Mesendoderm (in vitro differentiated cells): ENCODE data around the gene SLC12A7.

Experiments used
- DNase-seq: peaks from one replicate; pipeline ENCODE4 v3.0.0; 2013
- H2AK5ac ChIP-seq: 2 replicates; pipeline ENCODE4 v1.6.1; 2013; ENCODE audit warnings: low read length, inconsistent platforms
- H2BK120ac ChIP-seq: 2 replicates; pipeline ENCODE4 v1.6.1; 2013; ENCODE audit warnings: low read depth, mild to moderate bottlenecking, low read length, moderate library complexity, mixed read lengths
- H2BK15ac ChIP-seq: replicated peaks from 2 replicates; pipeline ENCODE4 v1.6.1; 2013; ENCODE audit warnings: low read depth, mild to moderate bottlenecking, moderate library complexity
- H2BK5ac ChIP-seq: 2 replicates; pipeline ENCODE4 v1.6.1; 2013; ENCODE audit warnings: low read length, inconsistent platforms
- H3K18ac ChIP-seq: 2 replicates; pipeline ENCODE4 v1.6.1; 2013; ENCODE audit warnings: mild to moderate bottlenecking, low read length, mixed read lengths
- H3K23ac ChIP-seq: one replicate; pipeline ENCODE4 v1.6.1; 2013; ENCODE audit warnings: low read length
- H3K27ac ChIP-seq: 2 replicates; pipeline ENCODE4 v1.5.1; 2013; ENCODE audit warnings: low read depth, mild to moderate bottlenecking, inconsistent platforms, low read length, moderate library complexity
- H3K27me3 ChIP-seq: 2 replicates; pipeline ENCODE4 v1.6.1; 2013; ENCODE audit warnings: low read length, control low read depth, mild to moderate bottlenecking, inconsistent platforms; ENCODE audit not compliant: insufficient read depth, poor library complexity
- H3K36me3 ChIP-seq: 2 replicates; pipeline ENCODE4 v1.6.1; 2013; ENCODE audit warnings: low read length, inconsistent platforms; ENCODE audit not compliant: control insufficient read depth, insufficient read depth
- H3K4ac ChIP-seq: one replicate; pipeline ENCODE4 v1.6.1; 2013; ENCODE audit warnings: low read depth, mild to moderate bottlenecking, low read length, moderate library complexity
- H3K4me1 ChIP-seq: 2 replicates; pipeline ENCODE4 v1.6.1; 2013; ENCODE audit warnings: low read depth, low read length, inconsistent platforms; ENCODE audit not compliant: control insufficient read depth
- H3K4me2 ChIP-seq: 2 replicates; pipeline ENCODE4 v1.6.1; 2013; ENCODE audit warnings: low read length
- H3K4me3 ChIP-seq: 2 replicates; pipeline ENCODE4 v1.5.1; 2013; ENCODE audit warnings: mild to moderate bottlenecking, low read length
- H3K56ac ChIP-seq: one replicate; pipeline ENCODE4 v1.6.1; 2013; ENCODE audit warnings: low read length
- H3K79me1 ChIP-seq: 2 replicates; pipeline ENCODE4 v1.6.1; 2013; ENCODE audit warnings: low read length, inconsistent platforms
- H3K79me2 ChIP-seq: 2 replicates; pipeline ENCODE4 v1.6.1; 2013; ENCODE audit warnings: mild to moderate bottlenecking, low read length; ENCODE audit not compliant: control insufficient read depth, insufficient read depth
- H3K9ac ChIP-seq: 2 replicates; pipeline ENCODE4 v1.6.1; 2013; ENCODE audit warnings: low read length, inconsistent platforms
- H4K5ac ChIP-seq: one replicate; pipeline ENCODE4 v1.6.1; 2013; ENCODE audit warnings: low read length
- H4K8ac ChIP-seq: one replicate; pipeline ENCODE4 v1.6.1; 2013; ENCODE audit warnings: low read depth, mild to moderate bottlenecking, control low read depth, low read length, moderate library complexity
- WGBS: extraction: QIAGEN DNeasy Blood & Tissue Kit; methylation state at CpG from one replicate; pipeline ENCODE4 v1.1.7; 2013; ENCODE audit warnings: low lambda C conversion rate, missing lambda C conversion rate; ENCODE audit not compliant: insufficient coverage; ENCODE audit errors: extremely low coverage; 5-methylcytosine and 5-hydroxymethylcytosine counted together

The SLC12A7 gene

DNA sequence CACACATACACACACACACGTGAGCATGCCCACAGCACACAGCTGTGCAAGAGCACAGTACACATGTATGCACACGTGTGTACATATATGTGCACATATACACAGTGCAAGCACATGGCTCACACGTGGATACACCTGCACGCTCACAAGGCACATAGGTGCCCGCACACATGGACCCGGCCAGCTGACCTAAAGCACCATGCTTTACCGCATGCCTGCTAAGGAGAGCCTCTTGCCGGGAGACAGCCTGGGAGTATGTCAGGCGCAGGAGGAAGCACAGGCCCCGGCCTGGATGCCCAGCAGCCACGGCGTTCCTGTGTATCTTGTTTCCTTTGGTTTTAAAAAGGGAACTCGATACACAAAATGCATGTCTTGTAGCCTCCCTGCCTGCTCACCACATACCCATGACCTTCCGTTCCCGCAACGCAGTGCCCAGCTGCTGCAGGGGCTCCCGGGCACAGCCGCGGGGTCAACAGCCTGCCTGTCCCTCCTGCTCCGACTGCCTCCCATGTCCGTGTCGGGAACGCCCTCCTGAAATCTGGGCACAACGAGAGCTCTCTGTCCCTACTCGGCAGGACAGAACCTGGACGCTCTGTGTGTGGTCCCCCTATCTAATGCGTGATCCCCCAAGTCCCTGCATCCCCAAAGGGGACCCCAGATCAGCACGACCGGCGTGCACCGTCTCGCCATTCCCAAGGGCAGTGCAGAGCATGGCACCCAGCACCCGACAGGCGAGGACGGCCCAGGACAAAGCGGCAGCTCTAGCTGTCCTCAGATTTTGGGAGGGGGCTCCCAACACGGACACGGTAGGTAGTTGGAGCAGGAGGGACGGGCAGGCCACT lies 3.6 kb downstream of the SLC12A7 start:
- H3K36me3 ChIP-seq, result no peaks in the 10 kb centered on the region
- H3K27ac ChIP-seq, result no peak overlapping the region
- H3K18ac ChIP-seq, result no peak overlapping the region
- no peak for DNase-seq
- H4K5ac ChIP-seq, result no peak overlapping the region
- H3K27me3 ChIP-seq, result no peaks in the 10 kb centered on the region
- no peak overlapping the region for H4K8ac ChIP-seq
- H2BK15ac ChIP-seq, result no peak overlapping the region
- WGBS, result no CpG with 5 or more reads among the region's 39 CpGs
- H3K4me2 ChIP-seq, result no peak overlapping the region
- H3K56ac ChIP-seq, result peak overlapping the region; percentile 25
- H3K4me1 ChIP-seq, result no peaks in the 10 kb centered on the region
- no peak overlapping the region for H3K4ac ChIP-seq
- H2BK5ac ChIP-seq, result no peak overlapping the region
- H3K79me2 ChIP-seq, result peaks cover 13% of the 10 kb centered on the region
- no peak overlapping the region for H3K9ac ChIP-seq
- no peak overlapping the region for H3K23ac ChIP-seq
- no peak overlapping the region for H2AK5ac ChIP-seq
- no peak overlapping the region for H3K4me3 ChIP-seq
- H2BK120ac ChIP-seq, result no peak overlapping the region
- H3K79me1 ChIP-seq, result peaks cover 9% of the 10 kb centered on the region

DNA sequence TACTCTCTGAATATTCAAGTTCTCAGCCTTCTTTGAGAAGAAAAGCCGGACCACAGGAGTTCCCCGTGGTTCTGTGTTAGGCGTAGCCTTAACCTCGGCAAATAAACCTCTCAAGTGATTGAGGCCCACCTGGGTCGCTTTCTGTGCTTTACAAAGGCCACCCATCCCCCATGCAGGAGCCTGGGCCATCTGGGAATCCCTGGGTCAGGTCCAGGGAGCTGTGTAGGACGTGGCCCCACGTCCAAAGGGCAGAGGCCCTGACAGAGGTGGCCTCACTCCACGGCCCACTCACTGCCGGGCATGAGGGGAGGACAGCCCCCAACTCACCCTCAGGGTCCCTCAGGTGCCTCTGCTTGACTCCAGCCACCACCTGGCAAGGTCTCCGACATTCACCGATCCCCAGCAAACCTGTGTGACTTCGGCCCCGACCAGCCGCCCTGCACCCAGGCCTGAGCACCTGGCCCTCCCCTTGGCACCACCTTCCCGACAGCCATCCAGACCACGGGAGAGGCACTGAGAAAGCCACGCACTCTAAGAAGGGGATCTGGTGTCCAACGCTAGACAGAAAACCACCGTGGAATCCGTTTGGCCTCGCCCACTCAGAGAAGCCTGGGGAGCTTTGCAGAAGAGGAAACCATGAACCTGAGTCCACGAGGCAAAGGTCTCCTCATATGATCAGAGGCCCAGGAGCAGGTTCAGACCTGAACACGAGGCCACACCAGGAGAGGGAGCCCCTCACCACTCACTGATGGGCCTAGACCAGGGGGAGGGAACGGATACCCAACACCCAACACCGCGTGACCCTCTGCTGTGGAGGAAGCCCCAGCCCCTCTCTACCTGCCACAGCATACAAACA lies 4.5 kb downstream of the SLC12A7 start:
- no peak overlapping the region for H2BK15ac ChIP-seq
- H3K23ac ChIP-seq, result no peak overlapping the region
- peak; percentile 41 for DNase-seq
- WGBS, result no CpG with 5 or more reads among the region's 26 CpGs
- H3K79me1 ChIP-seq, result peaks cover 9% of the 10 kb centered on the region
- H4K5ac ChIP-seq, result no peak overlapping the region
- no peak overlapping the region for H2BK120ac ChIP-seq
- H3K36me3 ChIP-seq, result no peaks in the 10 kb centered on the region
- H3K79me2 ChIP-seq, result peaks cover 13% of the 10 kb centered on the region
- H3K9ac ChIP-seq, result no peak overlapping the region
- H3K27me3 ChIP-seq, result no peaks in the 10 kb centered on the region
- no peak overlapping the region for H3K27ac ChIP-seq
- no peak overlapping the region for H3K56ac ChIP-seq
- H3K4me1 ChIP-seq, result no peaks in the 10 kb centered on the region
- no peak overlapping the region for H3K4me3 ChIP-seq
- H4K8ac ChIP-seq, result no peak overlapping the region
- H2BK5ac ChIP-seq, result no peak overlapping the region
- H3K18ac ChIP-seq, result no peak overlapping the region
- no peak overlapping the region for H3K4ac ChIP-seq
- no peak overlapping the region for H2AK5ac ChIP-seq
- no peak overlapping the region for H3K4me2 ChIP-seq

DNA sequence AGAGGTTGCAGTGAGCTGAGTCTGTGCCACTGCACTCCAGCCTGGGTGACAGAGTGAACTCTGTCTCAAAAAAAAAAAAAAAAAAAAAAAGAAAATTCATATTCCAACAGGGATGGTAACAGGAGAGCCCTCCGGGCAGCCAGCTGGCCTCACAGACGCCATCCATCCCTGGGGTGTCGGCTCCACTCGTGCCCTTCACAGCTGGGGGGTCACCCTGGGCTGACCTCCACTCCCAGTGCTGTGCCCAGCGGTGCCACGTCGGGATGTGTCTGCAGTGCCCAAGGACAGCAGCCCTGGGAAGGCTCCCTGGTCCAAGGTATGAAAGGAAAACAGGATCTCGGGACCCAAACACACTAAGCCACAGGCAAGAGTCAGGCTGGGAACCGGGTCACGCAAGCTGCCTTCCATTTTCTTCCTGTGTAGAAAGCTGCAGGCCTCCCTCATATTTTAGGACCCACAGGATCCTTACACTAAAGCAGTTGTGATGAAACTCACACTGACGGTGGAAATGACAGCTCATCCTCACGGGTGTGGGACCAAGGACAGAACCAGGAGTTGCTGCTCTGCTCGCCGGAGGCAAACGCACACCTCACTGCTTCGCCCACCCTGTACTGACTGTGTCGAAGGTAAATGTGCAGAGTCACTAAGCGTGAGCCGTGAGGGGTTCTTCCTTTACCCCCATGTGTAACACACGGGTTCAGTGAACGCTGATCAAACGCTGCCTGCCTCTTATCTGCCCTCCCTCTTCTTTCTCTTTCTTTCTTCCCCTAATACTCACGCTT lies 5.3 kb downstream of the SLC12A7 start:
- H3K27me3 ChIP-seq, result no peaks in the 10 kb centered on the region
- H2AK5ac ChIP-seq, result no peak overlapping the region
- no peaks in the 10 kb centered on the region for H3K4me1 ChIP-seq
- no peak overlapping the region for H3K4ac ChIP-seq
- no peak overlapping the region for H3K4me3 ChIP-seq
- no CpG with 5 or more reads among the region's 23 CpGs for WGBS
- no peak overlapping the region for H3K56ac ChIP-seq
- peaks cover 13% of the 10 kb centered on the region for H3K79me2 ChIP-seq
- H4K8ac ChIP-seq, result no peak overlapping the region
- peaks cover 9% of the 10 kb centered on the region for H3K79me1 ChIP-seq
- H2BK5ac ChIP-seq, result no peak overlapping the region
- H2BK15ac ChIP-seq, result no peak overlapping the region
- H3K23ac ChIP-seq, result no peak overlapping the region
- no peak overlapping the region for H3K4me2 ChIP-seq
- no peak overlapping the region for H4K5ac ChIP-seq
- H3K27ac ChIP-seq, result no peak overlapping the region
- no peak overlapping the region for H3K9ac ChIP-seq
- no peak overlapping the region for H3K18ac ChIP-seq
- H2BK120ac ChIP-seq, result no peak overlapping the region
- DNase-seq, result no peak
- H3K36me3 ChIP-seq, result no peaks in the 10 kb centered on the region

DNA sequence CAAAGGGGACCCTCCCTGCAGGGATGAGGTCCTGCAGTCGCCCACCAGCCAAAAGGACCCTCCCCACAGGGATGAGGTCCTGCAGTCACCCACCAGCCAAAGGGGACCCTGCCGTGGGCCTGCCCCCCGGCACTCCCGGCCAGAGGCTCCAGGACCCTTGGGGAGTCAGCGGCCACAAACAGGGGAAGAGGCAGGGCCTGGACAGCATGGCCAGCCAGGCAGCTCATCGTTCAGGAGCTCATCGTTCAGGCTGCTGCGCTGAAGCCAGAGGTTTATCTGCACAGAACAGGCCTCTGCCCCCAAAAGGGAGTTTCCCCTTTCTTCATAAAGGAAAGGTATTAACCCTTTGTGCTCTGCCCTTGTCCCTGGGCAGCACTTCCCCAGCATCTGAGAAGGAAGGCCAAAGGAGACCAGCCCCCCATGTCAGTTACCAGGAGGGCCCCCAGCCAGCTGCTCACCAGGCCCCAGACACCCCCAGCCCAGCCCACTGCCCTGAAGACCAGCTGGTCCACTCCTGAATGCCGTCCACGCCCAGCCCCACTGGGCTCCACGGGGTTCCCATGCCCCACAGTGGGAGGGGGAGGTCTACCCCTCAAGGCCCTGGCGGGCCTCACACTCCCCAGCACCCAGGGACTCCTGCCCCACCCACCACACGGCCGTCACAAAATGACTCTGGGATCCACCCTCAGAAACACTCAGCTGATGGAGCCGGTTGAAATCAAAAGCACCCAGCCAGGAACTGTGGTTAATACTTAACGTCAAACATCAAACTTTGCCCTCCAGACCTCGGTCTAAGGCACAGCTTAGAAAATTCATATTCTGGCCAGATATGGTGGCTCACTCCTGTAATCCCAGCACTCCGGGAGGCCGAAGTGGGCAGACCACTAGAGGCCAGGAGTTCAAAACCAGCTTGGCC lies 6.3 kb downstream of the SLC12A7 start:
- Histone ChIP-seq H3K27me3 (no peaks in the 10 kb centered on the region), H3K18ac (no peak overlapping the region), H3K56ac (no peak overlapping the region), H3K4ac (no peak overlapping the region), H3K23ac (no peak overlapping the region), H3K79me2 (peaks cover 15% of the 10 kb centered on the region), H3K4me1 (no peaks in the 10 kb centered on the region), H4K5ac (no peak overlapping the region), H3K9ac (no peak overlapping the region), H2BK5ac (no peak overlapping the region), H4K8ac (no peak overlapping the region), H2AK5ac (no peak overlapping the region), H3K4me3 (no peak overlapping the region), H2BK15ac (no peak overlapping the region), H3K4me2 (no peak overlapping the region), H3K79me1 (peaks cover 9% of the 10 kb centered on the region), H2BK120ac (no peak overlapping the region), H3K36me3 (no peaks in the 10 kb centered on the region), H3K27ac (no peak overlapping the region)
- DNase-seq, result no peak
- no CpG with 5 or more reads among the region's 19 CpGs for WGBS
